ENCODE measurements around the gene ADAMTS15. TPM values are rescaled to one million over a fixed set of nuclear protein-coding genes. Genes with fewer than 3 reads are reported as not detected.
"Not testable (repeated sequence)": the region's sequence is repeated elsewhere in the genome, so short reads cannot be mapped to it uniquely, and the experiment has no call there.

ADAMTS15 gene
- total and polyA plus RNA-seq, 2 experiments from 2014 or later, result 2.2 to 12.9 TPM

GRCh38 chr11:130437848-130438247 lies 10.6 kb upstream of the ADAMTS15 start:
- Histone ChIP-seq H3K27ac (no peak overlapping the region), H3K27me3 (no peaks in the 10 kb centered on the region), H3K36me3 (no peaks in the 10 kb centered on the region), H3K9me3 (ENCODE audit: low read depth) (no peaks in the 10 kb centered on the region), H3K4me3 (no peak overlapping the region), H3K4me1 (ENCODE audit: low read depth) (peaks cover 5% of the 10 kb centered on the region)
- DNase-seq (ENCODE audit: low read depth in 1 of 2, low spot score in 1 of 2), result no peak
- TF ChIP-seq CTCF (IDR thresholded peaks at IDR 0.05; ENCODE audit: low read depth, low read length), result no peak

GRCh38 chr11:130438401-130439159 lies 9.9 kb upstream of the ADAMTS15 start:
- DNase-seq (ENCODE audit: low read depth in 1 of 2, low spot score in 1 of 2); H3K4me1 ChIP-seq (ENCODE audit: low read depth); H3K36me3 ChIP-seq; H3K27ac ChIP-seq; H3K9me3 ChIP-seq (ENCODE audit: low read depth); H3K27me3 ChIP-seq; H3K4me3 ChIP-seq: not testable (repeated sequence)

- no peak overlapping the region for H3K4me3 ChIP-seq
- no peaks in the 10 kb centered on the region for H3K36me3 ChIP-seq
- TF ChIP-seq CTCF (IDR thresholded peaks at IDR 0.05; ENCODE audit: low read depth, low read length), result no peak
- DNase-seq (ENCODE audit: low read depth in 1 of 2, low spot score in 1 of 2), result no peak
- no peaks in the 10 kb centered on the region for H3K27me3 ChIP-seq
- peaks cover 5% of the 10 kb centered on the region for H3K4me1 ChIP-seq (ENCODE audit: low read depth)
- H3K27ac ChIP-seq, result no peak overlapping the region
- no peaks in the 10 kb centered on the region for H3K9me3 ChIP-seq (ENCODE audit: low read depth)
These were observed 9.3 kb upstream of the ADAMTS15 start for GRCh38 chr11:130439160-130439519.

- no peak overlapping the region for H3K27ac ChIP-seq
- H3K36me3 ChIP-seq, result no peaks in the 10 kb centered on the region
- H3K4me3 ChIP-seq, result no peak overlapping the region
- H3K9me3 ChIP-seq (ENCODE audit: low read depth), result no peaks in the 10 kb centered on the region
- TF ChIP-seq CTCF (IDR thresholded peaks at IDR 0.05; ENCODE audit: low read depth, low read length), result no peak
- DNase-seq (ENCODE audit: low read depth in 1 of 2, low spot score in 1 of 2), result no peak
- H3K4me1 ChIP-seq (ENCODE audit: low read depth), result peaks cover 5% of the 10 kb centered on the region
- no peaks in the 10 kb centered on the region for H3K27me3 ChIP-seq
These were observed 8.6 kb upstream of the ADAMTS15 start for GRCh38 chr11:130439876-130440275.

GRCh38 chr11:130441719-130442118 lies 6.7 kb upstream of the ADAMTS15 start:
- no peaks in the 10 kb centered on the region for H3K4me1 ChIP-seq (ENCODE audit: low read depth)
- H3K9me3 ChIP-seq (ENCODE audit: low read depth), result no peaks in the 10 kb centered on the region
- H3K36me3 ChIP-seq, result no peaks in the 10 kb centered on the region
- H3K27me3 ChIP-seq, result no peaks in the 10 kb centered on the region
- TF ChIP-seq CTCF (IDR thresholded peaks at IDR 0.05; ENCODE audit: low read depth, low read length), result no peak
- H3K4me3 ChIP-seq, result no peak overlapping the region
- no peak for DNase-seq (ENCODE audit: low read depth in 1 of 2, low spot score in 1 of 2)
- H3K27ac ChIP-seq, result no peak overlapping the region

GRCh38 chr11:130442737-130443136 lies 5.7 kb upstream of the ADAMTS15 start:
- DNase-seq (ENCODE audit: low read depth in 1 of 2, low spot score in 1 of 2), result no peak
- no peaks in the 10 kb centered on the region for H3K36me3 ChIP-seq
- no peak for TF ChIP-seq CTCF (IDR thresholded peaks at IDR 0.05; ENCODE audit: low read depth, low read length)
- no peak overlapping the region for H3K27ac ChIP-seq
- H3K9me3 ChIP-seq (ENCODE audit: low read depth), result no peaks in the 10 kb centered on the region
- no peaks in the 10 kb centered on the region for H3K27me3 ChIP-seq
- H3K4me3 ChIP-seq, result no peak overlapping the region
- no peaks in the 10 kb centered on the region for H3K4me1 ChIP-seq (ENCODE audit: low read depth)
